Measurements from ENCODE around the gene CHST2. TPM values are rescaled to one million over a fixed set of nuclear protein-coding genes. Genes with fewer than 3 reads are reported as not detected.
"Not testable (repeated sequence)": the region's sequence is repeated elsewhere in the genome, so short reads cannot be mapped to it uniquely, and the experiment has no call there.

Gene CHST2
- total and polyA plus RNA-seq, 5 experiments from 2014 or later = 4.2 to 11.4 (median 5.2) TPM

GRCh38 chr3:143146486-143147274, 27.1 kb downstream of the CHST2 start:
- no peak overlapping the region for H3K4me3 Mint-ChIP-seq
- POLR2A ChIA-PET = no interaction called here
- ATAC-seq (no peak), DNase-seq (no peak)
- H3K27me3 Mint-ChIP-seq = no peaks in the 10 kb centered on the region
- no peak overlapping the region for H3K27ac Mint-ChIP-seq
- peaks cover 0 to 3% (median 0%) of the 10 kb centered on the region in 9 donors for H3K9me3 Mint-ChIP-seq
- H3K36me3 Mint-ChIP-seq = no peaks in the 10 kb centered on the region
- peaks cover under 1 to 9% (median 5%) of the 10 kb centered on the region in 4 donors for H3K4me1 Mint-ChIP-seq

GRCh38 chr3:143147707-143148106, 28.1 kb downstream of the CHST2 start:
- Mint-ChIP-seq H3K27me3 (no peaks in the 10 kb centered on the region), H3K36me3 (no peaks in the 10 kb centered on the region), H3K27ac (no peak overlapping the region), H3K9me3 (peaks cover 0 to 3% (median 0%) of the 10 kb centered on the region in 9 donors), H3K4me3 (no peak overlapping the region), H3K4me1 (peaks cover 9 to 19% (median 13%) of the 10 kb centered on the region in 4 donors)
- ATAC-seq = no peak
- DNase-seq = no peak
- POLR2A ChIA-PET = no interaction called here

- Mint-ChIP-seq H3K27ac (no peak overlapping the region), H3K36me3 (no peaks in the 10 kb centered on the region), H3K4me1 (peaks cover 14 to 36% (median 28%) of the 10 kb centered on the region in 4 donors), H3K27me3 (no peaks in the 10 kb centered on the region), H3K9me3 (no peaks in the 10 kb centered on the region), H3K4me3 (no peak overlapping the region)
- no peak for ATAC-seq
- POLR2A ChIA-PET = no interaction called here
- no peak for DNase-seq
These were observed 30.5 kb downstream of the CHST2 start for GRCh38 chr3:143150071-143150470.

GRCh38 chr3:143151004-143151731, 31.6 kb downstream of the CHST2 start:
- Mint-ChIP-seq H3K36me3 (no peaks in the 10 kb centered on the region), H3K27ac (peak overlapping the region in 4 of 10 donors; percentile 26 to 83 (median 48)), H3K4me1 (peaks cover 14 to 36% (median 30%) of the 10 kb centered on the region in 4 donors), H3K4me3 (no peak overlapping the region), H3K9me3 (no peaks in the 10 kb centered on the region), H3K27me3 (no peaks in the 10 kb centered on the region)
- ATAC-seq = no peak
- no peak for DNase-seq
- POLR2A ChIA-PET = no interaction called here

- DNase-seq (peak in 6 of 10 donors; percentile 15 to 65 (median 28)), ATAC-seq (peak; percentile 45 to 76)
- no peaks in the 10 kb centered on the region for H3K27me3 Mint-ChIP-seq
- H3K36me3 Mint-ChIP-seq = no peaks in the 10 kb centered on the region
- peak overlapping the region in 8 of 10 donors; percentile 31 to 83 (median 51) for H3K27ac Mint-ChIP-seq
- H3K4me3 Mint-ChIP-seq = peak overlapping the region in 4 of 10 donors; percentile 9 to 39 (median 32)
- POLR2A ChIA-PET = interaction anchor here (0.7 to 0.9 kb wide), 2 partner anchors 18 to 19 kb away, joined by 3 read pairs; no protein-coding TSS in a partner anchor
- H3K9me3 Mint-ChIP-seq = no peaks in the 10 kb centered on the region
- peaks cover 14 to 36% (median 30%) of the 10 kb centered on the region in 4 donors for H3K4me1 Mint-ChIP-seq
These were observed 32.5 kb downstream of the CHST2 start for GRCh38 chr3:143152043-143152442.

- Mint-ChIP-seq H3K4me1 (peaks cover 13 to 49% (median 33%) of the 10 kb centered on the region in 4 donors), H3K4me3 (no peak overlapping the region), H3K27ac (peak overlapping the region in 2 of 10 donors; percentile 7 to 8), H3K36me3 (no peaks in the 10 kb centered on the region), H3K27me3 (no peaks in the 10 kb centered on the region), H3K9me3 (no peaks in the 10 kb centered on the region)
- POLR2A ChIA-PET = no interaction called here
- DNase-seq (no peak), ATAC-seq (no peak)
These were observed 36.2 kb downstream of the CHST2 start for GRCh38 chr3:143155756-143156155.

- Mint-ChIP-seq H3K4me1 (peaks cover 8 to 42% (median 23%) of the 10 kb centered on the region in 4 donors), H3K27ac (peak overlapping the region in 2 of 10 donors; percentile 27 to 30), H3K36me3 (no peaks in the 10 kb centered on the region), H3K9me3 (no peaks in the 10 kb centered on the region), H3K27me3 (no peaks in the 10 kb centered on the region), H3K4me3 (no peak overlapping the region)
- DNase-seq = no peak
- no peak for ATAC-seq
- POLR2A ChIA-PET = no interaction called here
These were observed 38.7 kb downstream of the CHST2 start for GRCh38 chr3:143158014-143158988.

- H3K9me3 Mint-ChIP-seq = no peaks in the 10 kb centered on the region
- no peak overlapping the region for H3K4me3 Mint-ChIP-seq
- POLR2A ChIA-PET = interaction anchor here (0.9 kb wide), 1 partner anchor 9 kb away, joined by 4 read pairs; no protein-coding TSS in a partner anchor
- peaks cover 16 to 53% (median 35%) of the 10 kb centered on the region in 4 donors for H3K4me1 Mint-ChIP-seq
- H3K27ac Mint-ChIP-seq = peak overlapping the region in 2 of 10 donors; percentile 15 to 22
- ATAC-seq = no peak
- H3K27me3 Mint-ChIP-seq = no peaks in the 10 kb centered on the region
- no peak for DNase-seq
- no peaks in the 10 kb centered on the region for H3K36me3 Mint-ChIP-seq
These were observed 40.9 kb downstream of the CHST2 start for GRCh38 chr3:143160437-143160836.

- Mint-ChIP-seq H3K4me1 (peaks cover 23 to 70% (median 50%) of the 10 kb centered on the region in 4 donors), H3K4me3 (no peak overlapping the region), H3K27me3 (no peaks in the 10 kb centered on the region), H3K36me3 (no peaks in the 10 kb centered on the region), H3K9me3 (no peaks in the 10 kb centered on the region), H3K27ac (peak overlapping the region in 6 of 10 donors; percentile 11 to 82 (median 16))
- DNase-seq (no peak), ATAC-seq (no peak)
- POLR2A ChIA-PET = interaction anchor here (0.6 to 0.9 kb wide), 2 partner anchors 15 to 54 kb away, joined by 3 read pairs; no protein-coding TSS in a partner anchor
These were observed 44.1 kb downstream of the CHST2 start for GRCh38 chr3:143163562-143164100.

GRCh38 chr3:143165211-143165610, 45.6 kb downstream of the CHST2 start:
- Mint-ChIP-seq H3K9me3 (no peaks in the 10 kb centered on the region), H3K27me3 (no peaks in the 10 kb centered on the region), H3K4me3 (peak overlapping the region in 5 of 10 donors; percentile 2 to 32 (median 19)), H3K27ac (peak overlapping the region in 6 of 10 donors; percentile 12 to 82 (median 44)), H3K36me3 (no peaks in the 10 kb centered on the region), H3K4me1 (peaks cover 32 to 83% (median 65%) of the 10 kb centered on the region in 4 donors)
- no peak for ATAC-seq
- POLR2A ChIA-PET = no interaction called here
- DNase-seq = no peak

- not testable (repeated sequence) for ATAC-seq, H3K9me3 Mint-ChIP-seq, H3K27me3 Mint-ChIP-seq, DNase-seq, H3K36me3 Mint-ChIP-seq
- Mint-ChIP-seq H3K4me1 (peaks cover 34 to 83% (median 69%) of the 10 kb centered on the region in 4 donors), H3K4me3 (peak overlapping the region in 1 of 10 donors; percentile 19), H3K27ac (peak overlapping the region in 2 of 10 donors; percentile 41 to 82)
- POLR2A ChIA-PET = interaction anchor here (0.5 to 0.7 kb wide), 2 partner anchors 17 to 30 kb away, joined by 3 read pairs; no protein-coding TSS in a partner anchor
These were observed 46.2 kb downstream of the CHST2 start for GRCh38 chr3:143165612-143166285.
